Measurements from ENCODE around the gene DENND11.

Gene DENND11, protein sequence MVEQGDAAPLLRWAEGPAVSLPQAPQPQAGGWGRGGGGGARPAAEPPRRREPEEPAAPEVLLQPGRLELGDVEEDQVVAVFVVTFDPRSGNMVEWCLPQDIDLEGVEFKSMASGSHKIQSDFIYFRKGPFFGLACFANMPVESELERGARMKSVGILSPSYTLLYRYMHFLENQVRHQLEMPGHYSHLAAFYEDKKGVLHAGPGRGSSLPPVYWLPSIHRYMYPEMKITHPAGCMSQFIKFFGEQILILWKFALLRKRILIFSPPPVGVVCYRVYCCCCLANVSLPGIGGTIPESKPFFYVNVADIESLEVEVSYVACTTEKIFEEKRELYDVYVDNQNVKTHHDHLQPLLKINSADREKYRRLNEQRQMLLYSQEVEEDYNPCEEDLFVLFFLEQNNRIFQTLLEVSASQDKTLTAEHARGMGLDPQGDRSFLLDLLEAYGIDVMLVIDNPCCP

GRCh38 chr7:141702047-141702567 lies at the start of gene DENND11:
TSS of gene DENND11 (minus strand) at chr7:141702166. CDS start at chr7:141702153, 13 bp downstream.
- peak; percentile 31 for DNase-seq

DNA sequence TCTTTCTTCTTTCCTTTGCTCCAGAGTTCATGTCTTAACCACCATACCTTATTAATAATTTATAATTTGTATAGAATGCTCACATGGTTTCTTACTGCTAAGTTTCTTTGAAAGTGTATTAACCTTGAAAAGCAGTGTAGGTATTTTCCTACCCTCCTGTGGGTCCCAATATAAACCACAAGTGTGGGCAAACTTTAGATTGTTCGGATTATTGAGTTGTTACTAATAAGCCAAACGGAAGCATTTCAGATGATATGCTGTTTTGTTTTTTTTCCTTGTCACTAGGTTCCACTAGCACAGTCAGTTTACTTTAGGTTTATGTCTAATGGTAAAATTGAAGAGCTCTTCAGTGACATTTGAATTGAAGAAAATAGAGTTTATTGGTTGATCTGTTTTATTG lies 46.4 kb upstream of the DENND11 start:
- no peak for DNase-seq

- DNase-seq, result no peak
Observed at GRCh38 chr7:141744131-141744530, 42.2 kb upstream of the DENND11 start.

DNA sequence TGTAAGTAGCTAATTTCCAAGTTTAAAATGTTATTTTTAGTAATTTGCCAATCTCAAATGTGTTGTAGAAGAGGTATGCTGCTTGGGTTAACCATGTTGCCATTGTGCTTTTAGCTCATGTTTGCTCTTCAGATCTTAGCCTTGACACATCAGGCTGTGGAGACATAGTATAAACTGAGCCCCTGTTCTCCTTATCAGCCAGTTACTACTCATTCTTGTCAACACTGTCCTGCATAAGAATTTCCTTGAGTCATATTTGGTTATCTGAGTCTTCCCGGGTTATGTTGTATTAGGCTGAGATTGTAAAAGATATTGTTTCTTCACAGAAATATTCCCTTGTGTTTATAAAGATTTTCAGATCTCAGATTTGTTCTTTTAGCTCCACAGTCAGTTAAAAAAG lies 40.3 kb upstream of the DENND11 start:
- DNase-seq, result no peak

DNA sequence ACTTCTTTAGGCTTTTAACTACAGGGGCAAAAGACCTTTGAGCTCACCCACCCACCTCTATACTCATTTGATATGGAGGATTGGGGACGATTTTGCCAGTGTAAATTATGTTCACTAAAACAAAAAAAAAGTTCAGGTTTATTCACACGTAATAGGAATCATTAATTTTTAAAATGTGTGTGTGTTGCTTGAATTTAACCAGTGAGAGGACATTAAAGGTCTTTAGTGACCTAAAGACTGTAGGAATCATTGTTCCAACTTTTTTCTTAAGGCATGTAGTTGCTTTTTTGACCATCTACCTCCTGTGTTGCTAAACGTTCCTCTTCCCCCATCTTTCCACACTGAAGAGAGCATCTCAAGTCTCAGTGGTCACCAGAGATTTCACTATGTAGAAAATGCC lies 37.3 kb upstream of the DENND11 start:
- no peak for DNase-seq

GRCh38 chr7:141738592-141739013 lies 36.6 kb upstream of the DENND11 start:
- no peak for DNase-seq

- peak; percentile 91 for DNase-seq
Observed at GRCh38 chr7:141737836-141738591, 36.0 kb upstream of the DENND11 start, which contains the start of gene SSBP1. TSS of gene SSBP1 (plus strand) at chr7:141738358. CDS start at chr7:141739167, 809 bp downstream.

GRCh38 chr7:141737118-141737835 lies 35.3 kb upstream of the DENND11 start:
- DNase-seq, result no peak

DNA sequence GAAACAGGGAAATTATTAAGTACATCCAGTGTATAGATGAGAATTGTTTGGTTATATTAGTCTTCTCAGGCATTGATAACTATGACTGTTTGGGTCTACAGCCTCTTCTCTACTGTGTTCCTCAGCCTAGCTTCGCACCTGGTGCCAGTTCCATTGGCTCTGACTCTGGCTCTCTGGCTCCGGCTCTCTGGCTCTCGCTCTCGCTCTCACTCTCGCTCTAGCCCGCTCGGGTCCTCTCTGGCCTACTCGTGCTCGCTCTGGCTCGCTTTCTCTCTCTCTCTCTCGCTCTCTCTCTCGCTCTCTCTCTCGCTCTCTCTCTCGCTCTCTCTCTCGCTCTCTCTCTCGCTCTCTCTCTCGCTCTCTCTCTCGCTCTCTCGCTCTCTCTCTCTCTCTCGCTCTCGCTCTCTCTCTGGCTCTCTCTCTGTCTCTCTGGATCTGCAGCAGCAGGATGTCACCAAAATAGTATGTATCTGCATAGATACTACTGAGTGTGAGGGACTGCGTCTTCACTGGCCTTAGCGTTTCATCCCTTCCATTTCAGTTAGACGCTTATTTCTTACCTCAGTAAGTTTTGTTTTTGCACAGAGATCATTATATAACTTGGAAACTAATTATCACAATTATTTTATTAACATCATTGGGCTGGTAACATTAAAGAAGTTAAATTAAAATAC lies 29.6 kb upstream of the DENND11 start:
- DNase-seq, result no peak

DNA sequence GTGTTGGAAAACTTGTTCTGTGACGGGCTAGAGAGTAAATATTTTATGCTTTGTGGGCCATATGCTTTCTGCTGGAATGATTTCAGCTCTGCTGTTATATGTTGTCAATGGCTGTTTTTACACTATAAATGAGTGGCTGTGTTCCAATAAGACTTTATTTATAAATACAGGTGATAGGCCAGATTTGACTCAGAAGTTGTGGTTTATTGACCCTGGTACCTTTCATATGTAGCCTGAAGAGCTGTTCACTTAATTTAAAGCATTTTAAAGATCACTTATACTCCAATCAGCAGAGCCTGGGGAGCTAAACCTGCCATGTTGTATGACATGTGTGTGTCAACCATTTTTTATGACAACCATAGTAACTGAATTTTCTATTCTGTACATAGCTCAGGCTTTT lies 27.1 kb upstream of the DENND11 start:
- DNase-seq, result no peak

DNA sequence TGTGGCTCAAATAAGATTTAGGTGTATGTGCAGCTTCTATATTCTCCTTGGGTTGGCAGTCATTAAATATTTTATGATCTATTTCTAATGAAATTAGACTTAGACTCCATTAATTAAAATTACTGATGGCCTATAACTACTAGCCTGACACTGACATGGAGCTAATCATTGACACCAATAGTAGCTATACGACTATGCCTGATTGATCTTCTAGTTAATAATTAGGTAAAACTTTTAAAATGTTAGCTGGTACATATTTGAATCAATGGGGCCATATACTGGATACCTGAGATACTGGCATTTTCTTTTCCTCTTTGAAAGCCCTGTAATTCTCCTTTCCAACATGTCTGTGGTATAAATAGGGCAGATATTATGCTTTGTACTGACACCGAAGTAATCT lies 20.6 kb upstream of the DENND11 start:
- no peak for DNase-seq

DNA sequence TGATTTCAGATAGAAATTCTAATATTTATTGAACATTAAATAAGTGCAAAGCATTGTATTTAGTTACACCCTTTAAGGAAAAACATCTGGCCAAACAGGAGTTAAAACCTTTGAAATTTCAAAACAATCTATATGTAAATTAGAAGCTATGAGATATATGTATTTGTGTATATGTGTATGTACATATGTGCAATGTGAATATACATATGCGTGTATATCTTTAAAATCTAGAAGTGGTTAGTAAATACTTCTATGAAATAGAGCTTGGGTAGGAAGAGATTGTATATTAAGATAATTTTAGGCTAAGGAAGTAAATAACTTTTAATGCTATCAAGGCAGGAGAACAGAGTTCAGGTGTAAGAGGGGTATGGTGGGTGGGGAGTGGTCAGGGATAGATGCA lies 15.5 kb upstream of the DENND11 start:
- no peak for DNase-seq

GRCh38 chr7:141715794-141716689 lies 14.1 kb upstream of the DENND11 start:
- DNase-seq, result no peak

- no peak for DNase-seq
Observed at GRCh38 chr7:141715018-141715417, 13.1 kb upstream of the DENND11 start.

GRCh38 chr7:141714571-141714970 lies 12.6 kb upstream of the DENND11 start:
- no peak for DNase-seq

- DNase-seq, result no peak
Observed at GRCh38 chr7:141713890-141714289, 11.9 kb upstream of the DENND11 start.

DNA sequence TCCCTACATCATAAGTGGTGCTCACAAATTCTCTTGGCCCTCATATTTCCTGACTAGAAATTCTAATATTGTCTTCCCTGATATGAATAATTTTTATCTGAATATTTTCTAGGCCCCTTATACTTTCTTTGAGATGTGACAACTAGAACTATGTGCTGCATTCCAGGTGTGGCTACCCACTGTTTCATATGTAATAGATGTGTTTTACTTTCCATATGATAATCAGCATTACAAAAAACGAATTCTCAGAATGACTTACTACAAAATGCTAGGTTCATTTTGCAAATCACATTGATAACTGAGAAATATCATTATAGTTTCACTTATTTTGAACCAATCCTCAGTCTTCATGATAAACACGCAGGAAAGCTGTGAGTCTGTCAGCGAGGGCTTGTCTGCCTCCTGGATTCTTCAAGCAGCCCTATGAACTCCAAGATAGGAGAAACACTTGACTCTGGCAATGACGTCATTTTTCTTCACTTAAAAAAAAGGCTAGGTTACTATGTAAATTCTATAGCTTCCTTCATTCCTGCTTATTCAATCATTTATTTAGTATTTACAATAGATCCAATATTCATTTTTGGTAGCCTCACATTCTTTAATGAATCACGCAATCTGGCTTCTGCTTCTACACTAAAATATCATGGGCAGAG lies 10.8 kb upstream of the DENND11 start:
- DNase-seq, result no peak

DNA sequence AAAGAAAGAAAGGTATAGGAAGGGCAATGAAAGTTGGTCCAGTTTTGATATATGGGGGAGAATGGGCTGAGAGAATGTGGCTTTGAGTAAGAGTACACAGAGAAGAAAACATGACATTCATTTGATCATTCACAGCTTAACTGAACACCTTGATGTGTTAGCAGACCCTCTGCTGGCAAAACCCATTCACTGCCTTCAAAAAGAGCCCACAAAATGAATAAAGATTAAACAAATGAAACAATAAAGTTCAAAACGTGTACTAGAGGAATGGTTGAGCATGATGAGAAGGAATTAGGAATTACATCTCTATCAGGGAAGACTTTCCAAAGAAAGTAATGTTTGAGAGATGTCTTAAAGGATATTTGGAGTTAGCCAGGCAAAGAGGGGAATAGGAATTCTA lies 8.3 kb upstream of the DENND11 start:
- no peak for DNase-seq

DNA sequence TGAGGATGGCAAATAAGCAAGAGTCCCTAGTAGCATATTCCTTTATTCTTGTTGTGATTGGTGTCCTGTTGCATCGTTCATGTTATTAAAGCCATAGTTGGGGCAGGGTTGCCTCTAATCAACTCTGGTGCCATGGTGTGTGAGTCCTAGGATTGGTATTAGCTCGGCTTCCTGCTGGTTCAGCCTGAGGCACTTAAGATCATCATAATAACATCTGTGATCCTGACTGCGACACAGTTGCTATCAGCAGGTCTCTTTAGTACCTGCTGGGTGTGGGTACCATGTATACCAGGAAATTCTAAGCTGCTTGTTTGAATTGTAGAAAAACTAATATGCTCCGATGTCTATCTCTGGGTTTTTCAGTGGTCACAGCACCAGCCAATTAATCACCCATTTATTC lies 7.8 kb upstream of the DENND11 start:
- no peak for DNase-seq

DNA sequence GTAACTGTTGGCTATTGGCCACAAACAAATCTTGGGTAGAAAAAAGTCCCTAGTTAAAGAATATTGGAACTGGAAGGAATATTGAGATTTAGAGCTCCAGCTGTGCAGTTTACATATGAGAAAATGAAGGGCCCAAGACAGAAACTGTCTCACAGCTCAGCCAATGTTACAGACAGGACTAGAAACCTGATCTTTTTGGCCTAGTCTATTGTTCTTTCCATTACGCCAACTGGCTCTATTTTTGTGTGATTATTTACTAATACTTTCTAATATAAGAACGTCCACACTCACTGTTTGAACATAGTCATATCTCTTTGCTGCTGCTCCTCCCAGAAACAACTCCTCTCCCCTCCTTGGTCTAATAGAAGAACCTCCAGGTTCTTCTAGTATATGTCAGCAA lies 7.4 kb upstream of the DENND11 start:
- DNase-seq, result no peak

DNA sequence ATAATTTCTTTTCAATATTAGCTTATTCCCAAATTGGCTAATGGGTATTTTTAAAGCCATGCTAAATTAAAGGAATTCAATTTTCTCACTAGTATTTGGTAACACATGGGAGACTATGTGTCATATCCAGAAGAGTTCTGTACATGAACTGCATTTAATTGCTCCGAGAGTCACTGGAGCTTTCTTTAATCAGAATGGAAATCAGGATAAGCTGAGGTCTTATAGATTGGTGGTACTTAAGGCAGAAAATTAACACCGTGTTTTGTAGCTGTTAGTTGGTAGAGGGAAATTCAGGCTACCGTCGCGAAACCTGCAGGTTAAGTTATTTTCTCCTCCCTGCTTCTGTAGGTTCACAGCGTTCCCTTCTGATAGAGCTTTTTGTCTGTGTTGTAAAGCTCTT lies 6.4 kb upstream of the DENND11 start, which contains the start of gene WEE2:
Gene WEE2 (plus strand): TSS at position 3 of the 400 bp plus-strand sequence. CDS start 406 bp downstream, outside the sequence.
- no peak for DNase-seq

All from GDM1 (cell line).